ENCODE data around the gene CCBE1.
"Not testable (repeated sequence)": the region's sequence is repeated elsewhere in the genome, so short reads cannot be mapped to it uniquely, and the experiment has no call there.

The CCBE1 gene

DNA sequence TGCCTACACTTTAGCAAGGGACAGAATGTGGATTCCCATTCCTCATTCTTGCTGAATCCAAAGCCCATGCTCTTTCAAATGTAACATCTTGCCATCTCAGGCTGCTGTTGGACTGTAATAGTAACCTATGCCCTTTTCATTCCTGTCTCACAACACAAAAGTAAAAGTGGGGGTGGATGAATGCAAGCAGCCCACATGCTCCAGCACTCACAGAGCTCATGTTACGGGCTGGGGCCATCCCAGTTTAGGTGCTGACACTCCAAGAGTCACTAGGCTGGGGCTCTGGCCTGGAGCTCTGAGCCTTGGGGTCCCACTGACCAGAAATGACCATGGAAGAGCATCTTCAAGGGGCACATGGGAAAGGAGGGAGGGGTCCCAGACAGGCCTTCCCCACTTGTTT lies 47.6 kb downstream of the CCBE1 start:
- no peak overlapping the region for H3K4me3 ChIP-seq (ENCODE audit: low read depth, low read length)
- POLR2A ChIA-PET = no interaction called here
- CTCF ChIA-PET = interaction anchor here (1.4 to 5.5 kb wide), 6 partner anchors 8 to 189 kb away, joined by 4 to 31 read pairs (median 12); partner anchors contain the start of gene CCBE1
- no peak for DNase-seq (ENCODE audit: low read depth, low spot score)
- TF ChIP-seq, protein P1, sequence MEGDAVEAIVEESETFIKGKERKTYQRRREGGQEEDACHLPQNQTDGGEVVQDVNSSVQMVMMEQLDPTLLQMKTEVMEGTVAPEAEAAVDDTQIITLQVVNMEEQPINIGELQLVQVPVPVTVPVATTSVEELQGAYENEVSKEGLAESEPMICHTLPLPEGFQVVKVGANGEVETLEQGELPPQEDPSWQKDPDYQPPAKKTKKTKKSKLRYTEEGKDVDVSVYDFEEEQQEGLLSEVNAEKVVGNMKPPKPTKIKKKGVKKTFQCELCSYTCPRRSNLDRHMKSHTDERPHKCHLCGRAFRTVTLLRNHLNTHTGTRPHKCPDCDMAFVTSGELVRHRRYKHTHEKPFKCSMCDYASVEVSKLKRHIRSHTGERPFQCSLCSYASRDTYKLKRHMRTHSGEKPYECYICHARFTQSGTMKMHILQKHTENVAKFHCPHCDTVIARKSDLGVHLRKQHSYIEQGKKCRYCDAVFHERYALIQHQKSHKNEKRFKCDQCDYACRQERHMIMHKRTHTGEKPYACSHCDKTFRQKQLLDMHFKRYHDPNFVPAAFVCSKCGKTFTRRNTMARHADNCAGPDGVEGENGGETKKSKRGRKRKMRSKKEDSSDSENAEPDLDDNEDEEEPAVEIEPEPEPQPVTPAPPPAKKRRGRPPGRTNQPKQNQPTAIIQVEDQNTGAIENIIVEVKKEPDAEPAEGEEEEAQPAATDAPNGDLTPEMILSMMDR (IDR thresholded peaks at IDR 0.05; ENCODE audit: insufficient read depth, low read length, missing control alignments) = no peak

DNA sequence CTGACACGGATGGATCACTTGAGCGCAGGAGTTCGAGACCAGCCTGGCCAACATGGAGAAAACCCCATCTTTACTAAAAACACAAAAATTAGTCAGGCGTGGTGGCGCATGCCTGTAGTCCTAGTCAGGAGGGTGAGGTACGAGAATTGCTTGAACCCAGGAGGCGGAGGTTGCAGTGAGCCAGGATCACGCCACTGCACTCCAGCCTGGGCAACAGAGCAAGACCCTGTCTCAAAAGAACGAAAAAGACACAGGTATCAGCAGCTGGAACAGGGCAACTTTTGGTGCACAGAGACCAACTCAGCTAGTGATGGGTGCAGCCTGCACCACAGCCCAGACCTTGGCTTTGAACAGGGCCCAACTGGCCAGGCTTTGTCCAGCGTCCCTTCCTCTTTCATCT lies 48.8 kb downstream of the CCBE1 start:
- CTCF ChIA-PET = interaction anchor here (0.8 to 5.5 kb wide), 8 partner anchors 9 to 189 kb away, joined by 3 to 31 read pairs (median 10); partner anchors contain the start of gene CCBE1
- POLR2A ChIA-PET = not testable (repeated sequence)

GRCh38 chr18:59646963-59647307 lies 50.3 kb downstream of the CCBE1 start:
- ChIA-PET POLR2A (no interaction called here), CTCF (interaction anchor here (0.8 to 5.5 kb wide), 6 partner anchors 13 to 187 kb away, joined by 3 to 31 read pairs (median 10); partner anchors contain the start of gene CCBE1)
- TF ChIP-seq, protein P1 (IDR thresholded peaks at IDR 0.05; ENCODE audit: insufficient read depth, low read length, missing control alignments) = no peak
- no peak overlapping the region for H3K4me3 ChIP-seq (ENCODE audit: low read depth, low read length)
- DNase-seq (ENCODE audit: low read depth, low spot score) = no peak

More for the DNA sequence above, 48.8 kb downstream of the CCBE1 start:
- DNase-seq (ENCODE audit: low read depth, low spot score); H3K4me3 ChIP-seq (ENCODE audit: low read depth, low read length): not testable (repeated sequence)

DNA sequence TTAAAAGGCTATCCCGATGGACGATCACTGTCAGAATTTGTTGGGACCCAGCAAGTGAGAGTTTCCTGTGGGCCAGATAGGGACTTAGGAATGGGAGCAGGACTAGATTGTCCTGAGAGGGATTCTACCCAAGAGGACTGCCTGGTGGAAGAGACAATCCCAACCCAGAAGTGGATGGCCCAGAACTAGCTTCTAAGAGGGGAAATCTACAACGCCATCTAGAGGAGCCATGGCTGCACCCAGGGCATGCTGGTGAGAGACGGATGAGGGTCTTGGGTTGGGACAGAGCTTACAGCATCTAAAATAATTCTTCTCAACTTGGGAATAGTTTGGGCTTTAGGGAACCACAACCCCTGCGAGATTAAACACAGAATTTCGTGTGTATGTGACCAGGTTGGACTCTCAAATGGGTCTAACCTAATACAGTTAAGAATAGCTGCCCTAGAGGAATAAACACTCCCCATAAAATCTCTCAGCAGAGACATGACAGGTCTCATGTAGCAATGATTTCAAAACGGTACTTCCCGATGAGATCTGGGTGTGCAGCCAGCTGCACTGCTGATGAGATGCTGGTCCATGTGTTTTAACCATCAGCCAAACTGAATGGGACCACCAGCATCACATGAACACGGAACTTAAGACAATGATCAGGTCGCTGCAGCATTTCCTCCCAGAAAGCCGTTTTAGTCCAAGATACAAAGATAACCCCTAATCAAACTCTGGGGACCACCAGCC lies 50.8 kb downstream of the CCBE1 start:
- DNase-seq (ENCODE audit: low read depth, low spot score) = no peak
- POLR2A ChIA-PET = no interaction called here
- no peak overlapping the region for H3K4me3 ChIP-seq (ENCODE audit: low read depth, low read length)
- TF ChIP-seq, protein P1 (IDR thresholded peaks at IDR 0.05; ENCODE audit: insufficient read depth, low read length, missing control alignments) = no peak
- CTCF ChIA-PET = interaction anchor here (0.8 to 5.5 kb wide), 6 partner anchors 11 to 187 kb away, joined by 3 to 31 read pairs (median 8); no protein-coding TSS in a partner anchor

- TF ChIP-seq, protein P1 (IDR thresholded peaks at IDR 0.05; ENCODE audit: insufficient read depth, low read length, missing control alignments) = no peak
Measured at GRCh38 chr18:59643740-59644139, 53.5 kb downstream of the CCBE1 start.

GRCh38 chr18:59640721-59641120 lies 56.5 kb downstream of the CCBE1 start:
- POLR2A ChIA-PET = no interaction called here
- CTCF ChIA-PET = interaction anchor here (0.9 to 1.6 kb wide), 5 partner anchors 10 to 183 kb away, joined by 3 to 8 read pairs (median 6); partner anchors contain the start of gene CCBE1
- H3K4me3 ChIP-seq (ENCODE audit: low read depth, low read length) = no peak overlapping the region

More at GRCh38 chr18:59643740-59644139, 53.5 kb downstream of the CCBE1 start:
- CTCF ChIA-PET = interaction anchor here (1.2 to 1.6 kb wide), 3 partner anchors 12 to 18 kb away, joined by 3 to 4 read pairs (median 3); no protein-coding TSS in a partner anchor
- POLR2A ChIA-PET = no interaction called here
- H3K4me3 ChIP-seq (ENCODE audit: low read depth, low read length) = no peak overlapping the region
- no peak for DNase-seq (ENCODE audit: low read depth, low spot score)

More at GRCh38 chr18:59640721-59641120, 56.5 kb downstream of the CCBE1 start:
- TF ChIP-seq, protein P1 (IDR thresholded peaks at IDR 0.05; ENCODE audit: insufficient read depth, low read length, missing control alignments) = no peak
- DNase-seq (ENCODE audit: low read depth, low spot score) = no peak

All from AG04449 (cell line).